Trophoblast cell (in vitro differentiated cells and primary cell): ENCODE data around the gene CCDC188.

Experiments
- DNase-seq, 2 donors: peaks; one replicate each; pipeline ENCODE4 v3.0.0-alpha.2; 2016
- H2AFZ ChIP-seq: 2 replicates; pipeline ENCODE4 v1.6.1; 2013; ENCODE audit warnings: low read length, moderate library complexity, mild to moderate bottlenecking; ENCODE audit not compliant: insufficient read depth, poor library complexity
- H2AK5ac ChIP-seq: 2 replicates; pipeline ENCODE4 v1.6.1; 2013; ENCODE audit warnings: mild to moderate bottlenecking, low read length
- H2BK120ac ChIP-seq: 2 replicates; pipeline ENCODE4 v1.6.1; 2013; ENCODE audit warnings: low read length, mild to moderate bottlenecking, moderate library complexity; ENCODE audit not compliant: insufficient read depth, poor library complexity
- H2BK12ac ChIP-seq: 2 replicates; pipeline ENCODE4 v1.6.1; 2013; ENCODE audit warnings: mild to moderate bottlenecking, low read length, moderate library complexity
- H2BK5ac ChIP-seq: 2 replicates; pipeline ENCODE4 v1.6.1; 2013; ENCODE audit warnings: low read length, low read depth, moderate library complexity, mild to moderate bottlenecking; ENCODE audit not compliant: poor library complexity
- H3K14ac ChIP-seq: 2 replicates; pipeline ENCODE4 v1.6.1; 2013; ENCODE audit warnings: mild to moderate bottlenecking, low read length
- H3K18ac ChIP-seq: 2 replicates; pipeline ENCODE4 v1.6.1; 2013; ENCODE audit warnings: mild to moderate bottlenecking, low read length
- H3K23ac ChIP-seq: 2 replicates; pipeline ENCODE4 v1.6.1; 2013; ENCODE audit warnings: low read length
- H3K27ac ChIP-seq: 2 replicates; pipeline ENCODE4 v1.5.1; 2013; ENCODE audit warnings: low read depth, mild to moderate bottlenecking, inconsistent platforms, low read length, moderate library complexity
- H3K27me3 ChIP-seq: 2 replicates; pipeline ENCODE4 v1.6.1; 2013; ENCODE audit warnings: inconsistent platforms, mild to moderate bottlenecking, low read length, moderate library complexity; ENCODE audit not compliant: insufficient read depth
- H3K36me3 ChIP-seq, 2 experiments: 1 replicate in 1 of 2; 2 replicates in 1 of 2; pipeline ENCODE4 v1.6.1; 2013; ENCODE audit warnings: low read length in 2 of 2, mild to moderate bottlenecking in 2 of 2, moderate library complexity in 1 of 2; ENCODE audit not compliant: insufficient read depth in 2 of 2, control insufficient read depth in 1 of 2
- H3K4ac ChIP-seq: 2 replicates; pipeline ENCODE4 v1.6.1; 2013; ENCODE audit warnings: low read depth, mild to moderate bottlenecking, low read length, moderate library complexity
- H3K4me1 ChIP-seq, 2 experiments: 1 replicate in 1 of 2; 2 replicates in 1 of 2; pipeline ENCODE4 v1.6.1; 2013; ENCODE audit warnings: low read length in 2 of 2, mild to moderate bottlenecking in 2 of 2, moderate library complexity in 1 of 2; ENCODE audit not compliant: insufficient read depth in 2 of 2, control insufficient read depth in 1 of 2
- H3K4me2 ChIP-seq: 2 replicates; pipeline ENCODE4 v1.6.1; 2013; ENCODE audit warnings: inconsistent platforms, mild to moderate bottlenecking, low read length, moderate library complexity
- H3K4me3 ChIP-seq: 2 replicates; pipeline ENCODE4 v1.5.1; 2013; ENCODE audit warnings: mild to moderate bottlenecking, low read depth, low read length, inconsistent platforms
- H3K79me1 ChIP-seq: one replicate; pipeline ENCODE4 v1.6.1; 2013; ENCODE audit warnings: low read length
- H3K79me2 ChIP-seq: 2 replicates; pipeline ENCODE4 v1.6.1; 2013; ENCODE audit warnings: low read length, mild to moderate bottlenecking; ENCODE audit not compliant: control insufficient read depth, insufficient read depth, poor library complexity
- H3K9ac ChIP-seq: 2 replicates; pipeline ENCODE4 v1.6.1; 2013; ENCODE audit warnings: mild to moderate bottlenecking, low read length
- H3K9me3 ChIP-seq: 2 replicates; pipeline ENCODE4 v1.6.1; 2013; ENCODE audit warnings: low read depth, mild to moderate bottlenecking, control low read depth, inconsistent platforms, low read length; ENCODE audit not compliant: insufficient read depth
- H4K12ac ChIP-seq: 2 replicates; pipeline ENCODE4 v1.6.1; 2013; ENCODE audit warnings: low read depth, mild to moderate bottlenecking, low read length, moderate library complexity
- H4K8ac ChIP-seq: 2 replicates; pipeline ENCODE4 v1.6.1; 2013; ENCODE audit warnings: low read depth, mild to moderate bottlenecking, low read length, moderate library complexity
- H4K91ac ChIP-seq: one replicate; pipeline ENCODE4 v1.6.1; 2013; ENCODE audit warnings: low read depth, mild to moderate bottlenecking, low read length, moderate library complexity
- WGBS: extraction: QIAGEN DNeasy Blood & Tissue Kit; methylation state at CpG from one replicate; pipeline ENCODE4 v1.1.7; 2013; ENCODE audit warnings: missing lambda C conversion rate; ENCODE audit not compliant: insufficient read length, insufficient coverage; ENCODE audit errors: extremely low coverage; 5-methylcytosine and 5-hydroxymethylcytosine counted together

Gene CCDC188

DNA sequence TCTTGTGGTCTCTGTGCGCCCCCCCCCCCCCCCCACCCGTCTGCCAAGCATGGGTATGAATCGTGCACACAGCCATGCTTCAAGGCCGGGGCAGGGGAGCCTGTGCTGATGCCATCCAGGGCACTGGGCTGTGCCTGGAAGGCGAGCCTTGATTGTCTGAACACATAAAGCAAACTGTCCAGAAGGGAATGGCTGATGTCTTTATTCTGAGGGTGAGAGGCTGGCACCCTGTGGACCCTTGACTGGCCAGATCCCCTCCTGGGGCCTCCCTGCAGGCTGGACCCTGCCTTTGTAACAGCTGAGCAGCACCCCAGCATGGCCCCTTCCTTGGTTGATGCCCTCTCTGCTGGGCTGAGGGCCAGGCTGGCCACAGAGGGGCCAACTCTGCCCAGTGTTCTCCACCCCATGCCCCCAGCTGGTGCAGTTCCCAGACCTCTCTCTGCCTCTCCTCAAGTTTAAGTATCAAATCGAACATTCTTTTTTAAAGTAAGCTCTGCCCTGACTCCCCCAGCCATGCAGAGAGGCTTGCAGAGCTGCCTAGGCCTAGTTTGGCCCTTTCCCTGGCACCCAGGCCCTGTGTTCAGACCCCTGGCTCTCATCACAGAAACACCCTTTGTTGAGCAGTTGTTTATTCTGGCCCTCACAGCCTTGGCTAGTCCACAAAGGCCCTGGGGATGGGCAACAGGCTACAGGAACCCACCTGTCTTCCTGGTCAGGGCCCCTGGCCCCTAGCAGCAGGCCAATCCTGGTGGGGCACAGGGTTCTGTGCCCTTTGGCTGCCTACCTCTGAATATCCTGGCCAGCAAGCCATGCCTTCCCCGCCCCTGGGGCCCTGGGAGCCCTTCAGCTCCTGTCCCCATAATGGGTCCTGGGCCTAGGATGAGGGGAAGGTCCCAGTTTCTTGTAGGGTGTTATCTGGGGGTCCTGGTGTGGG is 38.9 kb downstream of the CCDC188 start:
- Histone ChIP-seq H2AFZ (no peak overlapping the region), H3K4me3 (no peak overlapping the region)
- no CpG with 5 or more reads among the region's 7 CpGs for whole genome bisulfite sequencing

DNA sequence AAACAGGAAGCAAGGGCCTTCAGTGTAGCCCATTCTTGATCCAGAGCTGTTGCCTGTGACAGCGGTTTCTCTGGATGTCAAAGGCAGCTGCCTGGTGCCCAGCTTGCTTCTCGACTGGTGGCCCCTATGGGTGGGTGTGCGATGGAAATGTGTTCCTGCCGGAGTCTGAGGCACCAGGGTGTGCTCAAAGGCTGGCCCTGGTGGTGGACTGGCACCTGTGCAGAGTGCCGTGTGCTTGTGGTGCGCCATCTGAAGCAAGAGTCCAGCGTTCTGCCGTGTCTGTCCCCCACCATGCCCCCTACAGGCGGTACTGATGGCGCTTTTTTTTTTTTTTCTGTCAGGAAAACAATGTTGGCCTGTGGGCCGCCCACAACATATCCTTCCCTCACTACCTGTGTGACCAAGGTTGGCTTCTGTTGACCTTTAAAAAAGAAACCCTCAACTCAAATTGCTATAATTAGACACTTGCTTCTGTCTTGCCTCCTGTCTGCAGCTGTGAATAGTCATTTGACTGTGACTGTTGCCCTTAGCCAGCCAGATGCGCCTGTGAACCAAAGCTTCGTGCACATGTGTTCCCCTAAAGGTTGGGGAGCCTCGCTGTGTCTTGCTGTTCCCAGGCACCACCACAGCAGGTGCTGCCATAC is 39.7 kb downstream of the CCDC188 start:
- no peak overlapping the region for H2AK5ac ChIP-seq
- no peaks in the 10 kb centered on the region for H3K9me3 ChIP-seq
- H3K23ac ChIP-seq: no peak overlapping the region
- H3K4me1 ChIP-seq: peaks cover 2% of the 10 kb centered on the region in 2 experiments
- H2AFZ ChIP-seq: no peak overlapping the region
- H4K91ac ChIP-seq: no peak overlapping the region
- WGBS: no CpG with 5 or more reads among the region's 14 CpGs
- H2BK120ac ChIP-seq: no peak overlapping the region
- H3K4me3 ChIP-seq: no peak overlapping the region
- peak; percentile 31 to 44 for DNase-seq
- H3K9ac ChIP-seq: no peak overlapping the region
- H3K4me2 ChIP-seq: no peak overlapping the region
- no peak overlapping the region for H2BK12ac ChIP-seq
- no peak overlapping the region for H4K12ac ChIP-seq
- H3K27me3 ChIP-seq: no peaks in the 10 kb centered on the region
- H3K27ac ChIP-seq: no peak overlapping the region
- H3K14ac ChIP-seq: no peak overlapping the region
- no peak overlapping the region for H4K8ac ChIP-seq
- no peaks in the 10 kb centered on the region for H3K79me2 ChIP-seq
- H3K4ac ChIP-seq: no peak overlapping the region
- no peaks in the 10 kb centered on the region for H3K79me1 ChIP-seq
- no peak overlapping the region for H3K18ac ChIP-seq
- H2BK5ac ChIP-seq: no peak overlapping the region
- H3K36me3 ChIP-seq: peaks cover 95 to 97% of the 10 kb centered on the region in 2 experiments

More for the DNA sequence above, 38.9 kb downstream of the CCDC188 start:
- H4K12ac ChIP-seq: no peak overlapping the region
- no peak overlapping the region for H2AK5ac ChIP-seq
- no peak overlapping the region for H3K18ac ChIP-seq
- no peak overlapping the region for H4K91ac ChIP-seq
- H3K27ac ChIP-seq: no peak overlapping the region
- H3K4me1 ChIP-seq: peaks cover 2 to 5% of the 10 kb centered on the region in 2 experiments
- no peaks in the 10 kb centered on the region for H3K27me3 ChIP-seq
- no peak overlapping the region for H3K14ac ChIP-seq
- H2BK120ac ChIP-seq: no peak overlapping the region
- peaks cover 6% of the 10 kb centered on the region for H3K79me1 ChIP-seq
- peaks cover 7% of the 10 kb centered on the region for H3K79me2 ChIP-seq
- H3K4ac ChIP-seq: no peak overlapping the region
- H3K36me3 ChIP-seq: peaks cover 87 to 89% of the 10 kb centered on the region in 2 experiments
- H2BK5ac ChIP-seq: no peak overlapping the region
- no peaks in the 10 kb centered on the region for H3K9me3 ChIP-seq
- DNase-seq: no peak
- no peak overlapping the region for H4K8ac ChIP-seq
- H3K23ac ChIP-seq: no peak overlapping the region
- no peak overlapping the region for H2BK12ac ChIP-seq
- H3K4me2 ChIP-seq: no peak overlapping the region
- H3K9ac ChIP-seq: no peak overlapping the region

DNA sequence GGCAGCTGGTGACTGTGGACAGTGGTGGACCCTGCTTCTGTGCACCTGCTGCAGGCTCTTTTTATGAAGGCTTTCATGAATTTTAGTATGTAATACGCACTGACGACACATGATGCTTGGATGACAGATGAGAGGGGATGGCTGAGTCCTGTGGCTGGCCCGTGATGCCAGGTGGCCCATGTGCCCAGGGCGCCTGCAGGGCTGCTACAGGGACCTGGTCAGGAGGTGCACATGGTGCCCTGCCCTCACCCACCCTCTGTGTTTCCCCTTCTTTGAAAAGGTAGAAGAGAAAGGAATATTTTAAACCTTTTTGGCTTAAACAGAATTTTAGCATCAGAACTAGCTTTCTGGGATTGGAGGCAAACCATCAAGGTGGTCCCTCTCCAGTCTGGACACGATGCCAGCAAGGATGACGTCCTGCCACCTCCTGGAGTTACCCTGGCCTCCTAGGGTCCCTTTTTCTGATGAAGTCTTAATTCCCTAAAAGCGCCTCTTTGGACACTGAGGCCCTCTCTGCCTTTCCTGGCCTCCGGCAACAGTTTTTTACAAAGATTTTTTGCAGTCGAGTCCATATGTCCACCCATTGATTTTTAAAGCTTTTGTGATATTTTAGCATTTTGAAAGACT is 40.4 kb downstream of the CCDC188 start:
- no peak for DNase-seq
- H2BK120ac ChIP-seq: no peak overlapping the region
- no peak overlapping the region for H2BK12ac ChIP-seq
- no peak overlapping the region for H3K4ac ChIP-seq
- no peak overlapping the region for H2AFZ ChIP-seq
- no peak overlapping the region for H3K4me3 ChIP-seq
- no peak overlapping the region for H3K23ac ChIP-seq
- H4K12ac ChIP-seq: no peak overlapping the region
- H2BK5ac ChIP-seq: no peak overlapping the region
- no peaks in the 10 kb centered on the region for H3K9me3 ChIP-seq
- no peak overlapping the region for H3K14ac ChIP-seq
- H4K91ac ChIP-seq: no peak overlapping the region
- H4K8ac ChIP-seq: no peak overlapping the region
- H3K4me1 ChIP-seq: no peaks in the 10 kb centered on the region
- H2AK5ac ChIP-seq: no peak overlapping the region
- H3K79me2 ChIP-seq: no peaks in the 10 kb centered on the region
- H3K36me3 ChIP-seq: peaks cover 97% of the 10 kb centered on the region in 2 experiments
- no peak overlapping the region for H3K18ac ChIP-seq
- H3K4me2 ChIP-seq: no peak overlapping the region
- H3K27ac ChIP-seq: no peak overlapping the region
- H3K9ac ChIP-seq: no peak overlapping the region
- H3K27me3 ChIP-seq: no peaks in the 10 kb centered on the region
- no CpG with 5 or more reads among the region's 9 CpGs for WGBS
- H3K79me1 ChIP-seq: no peaks in the 10 kb centered on the region

DNA sequence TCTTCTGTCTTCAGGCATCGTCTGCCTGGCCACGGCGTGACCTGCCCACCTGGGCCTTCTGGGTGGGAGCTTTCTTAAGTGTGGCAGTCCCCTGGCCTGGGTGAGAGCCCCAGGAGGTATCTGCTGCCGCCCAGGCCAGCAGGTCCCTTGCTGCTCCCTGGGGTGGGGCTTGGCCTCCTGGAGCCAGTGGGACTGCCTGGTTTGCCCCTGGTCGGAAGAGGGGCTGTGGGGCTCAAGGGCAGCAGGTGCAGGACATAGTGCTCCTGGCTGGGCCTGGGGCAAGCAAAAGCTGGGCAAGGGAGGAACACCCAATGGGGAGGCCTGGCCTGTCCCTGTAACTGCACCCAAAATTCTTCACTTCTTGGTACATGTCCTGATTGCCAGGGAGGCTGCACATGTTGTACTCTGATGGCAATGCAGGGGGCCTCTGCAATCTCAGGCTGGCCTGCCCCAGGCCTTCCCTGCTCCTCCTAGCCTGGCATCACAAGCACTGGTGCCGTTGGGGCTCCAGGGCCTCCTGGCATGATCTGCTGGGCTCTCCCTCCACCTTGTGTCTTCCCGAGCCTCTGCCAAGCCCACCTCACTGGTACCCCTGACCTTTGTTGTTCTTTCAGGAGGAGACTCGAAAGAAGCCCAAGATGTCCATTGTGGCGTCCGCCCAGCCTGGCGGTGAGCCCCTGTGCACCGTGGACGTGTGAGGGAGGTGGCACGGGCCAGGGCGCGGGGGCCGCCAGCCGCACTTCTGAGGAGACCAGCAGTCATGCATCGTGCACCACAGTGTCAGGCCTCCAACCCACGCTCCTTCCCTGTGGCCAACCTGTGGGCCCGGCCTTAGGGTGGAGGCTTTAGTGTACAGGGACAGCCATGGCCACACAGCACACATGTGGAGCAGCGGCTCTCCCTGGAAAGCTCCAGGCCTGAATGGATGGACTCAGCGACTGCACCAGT is 41.2 kb downstream of the CCDC188 start:
- no peaks in the 10 kb centered on the region for H3K79me1 ChIP-seq
- no peaks in the 10 kb centered on the region for H3K79me2 ChIP-seq
- no peak for DNase-seq
- no peak overlapping the region for H2BK12ac ChIP-seq
- peaks cover 97% of the 10 kb centered on the region in 2 experiments for H3K36me3 ChIP-seq
- H3K27me3 ChIP-seq: no peaks in the 10 kb centered on the region
- no peak overlapping the region for H4K12ac ChIP-seq
- H3K4me1 ChIP-seq: no peaks in the 10 kb centered on the region
- no CpG with 5 or more reads among the region's 23 CpGs for WGBS
- no peak overlapping the region for H3K4ac ChIP-seq
- H2BK5ac ChIP-seq: no peak overlapping the region
- H2AK5ac ChIP-seq: no peak overlapping the region
- no peak overlapping the region for H3K23ac ChIP-seq
- no peak overlapping the region for H2AFZ ChIP-seq
- no peak overlapping the region for H4K8ac ChIP-seq
- no peak overlapping the region for H4K91ac ChIP-seq
- H3K9ac ChIP-seq: no peak overlapping the region
- H3K4me2 ChIP-seq: no peak overlapping the region
- no peak overlapping the region for H3K4me3 ChIP-seq
- H2BK120ac ChIP-seq: no peak overlapping the region
- H3K27ac ChIP-seq: no peak overlapping the region
- no peaks in the 10 kb centered on the region for H3K9me3 ChIP-seq
- no peak overlapping the region for H3K14ac ChIP-seq
- H3K18ac ChIP-seq: no peak overlapping the region
